NCI-H146 treated with DMSO at 0.1 percent for 48 hours (cell line): Measurements from ENCODE around the gene MRPL42.
"Not testable (repeated sequence)": the region's sequence is repeated elsewhere in the genome, so short reads cannot be mapped to it uniquely, and the experiment has no call there.

Source experiments
- DNase-seq: peaks from one replicate; lab custom pipeline; 2025; ENCODE audit not compliant: unreplicated experiment; lab: John Stamatoyannopoulos, UW

Gene MRPL42

GRCh38 chr12:93443576-93443975 is 23.7 kb upstream of the MRPL42 start:
- no peak for DNase-seq

DNA sequence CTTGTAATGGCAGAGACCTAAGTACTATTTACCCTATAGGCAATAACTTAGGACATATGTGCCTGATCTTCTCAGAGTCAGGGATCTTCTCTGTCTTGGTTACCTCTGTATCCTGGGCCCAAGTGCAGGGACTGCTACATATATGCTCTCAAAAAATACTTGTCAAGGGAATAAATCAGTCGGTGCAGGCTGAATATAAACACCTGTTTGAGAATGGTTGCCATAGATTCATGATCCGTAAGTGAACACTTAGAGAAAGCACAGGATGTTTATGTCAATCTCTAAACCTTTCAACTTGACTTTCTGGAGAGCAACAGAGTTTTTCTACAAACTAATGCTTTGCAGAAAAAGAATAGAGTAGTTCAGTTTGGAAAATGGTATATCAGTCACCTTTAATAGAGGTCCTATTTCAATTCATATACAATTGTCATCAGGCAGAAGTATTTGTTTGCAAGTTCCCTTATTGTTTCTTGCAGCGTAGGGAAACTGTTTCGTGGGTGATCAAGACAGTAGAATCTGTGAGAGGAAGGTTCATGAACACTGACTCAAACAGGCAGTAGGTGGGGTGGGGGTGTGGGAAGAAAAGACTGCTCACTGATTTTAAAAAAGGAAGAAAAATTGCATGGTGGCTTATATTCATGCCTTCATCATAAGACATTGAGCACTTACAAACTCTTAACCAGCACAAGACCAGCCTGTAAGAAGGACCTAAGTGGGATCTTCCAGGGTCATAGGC is 19.6 kb upstream of the MRPL42 start:
- no peak for DNase-seq

DNA sequence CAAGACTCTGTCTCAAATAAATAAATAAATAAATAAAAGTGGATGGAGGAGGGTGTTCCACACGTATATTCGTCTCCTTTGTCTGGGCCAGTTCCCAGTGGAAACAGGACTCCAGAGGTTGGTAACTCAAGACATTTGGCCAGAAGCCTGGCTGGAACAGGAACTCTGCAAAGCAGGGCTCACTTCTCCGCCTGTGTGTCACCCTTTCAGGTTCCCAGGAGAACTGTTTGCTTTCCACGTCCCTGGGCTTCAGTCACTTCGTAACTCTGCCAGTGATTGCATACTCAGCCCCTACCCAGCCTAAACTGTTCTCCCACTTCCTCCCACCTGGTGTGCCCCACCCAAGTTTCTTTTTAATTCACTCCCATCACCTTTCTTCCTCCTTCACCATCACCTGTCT is 18.5 kb upstream of the MRPL42 start:
- no peak for DNase-seq

- no peak for DNase-seq
Observed at GRCh38 chr12:93449277-93449676, 18.0 kb upstream of the MRPL42 start.

DNA sequence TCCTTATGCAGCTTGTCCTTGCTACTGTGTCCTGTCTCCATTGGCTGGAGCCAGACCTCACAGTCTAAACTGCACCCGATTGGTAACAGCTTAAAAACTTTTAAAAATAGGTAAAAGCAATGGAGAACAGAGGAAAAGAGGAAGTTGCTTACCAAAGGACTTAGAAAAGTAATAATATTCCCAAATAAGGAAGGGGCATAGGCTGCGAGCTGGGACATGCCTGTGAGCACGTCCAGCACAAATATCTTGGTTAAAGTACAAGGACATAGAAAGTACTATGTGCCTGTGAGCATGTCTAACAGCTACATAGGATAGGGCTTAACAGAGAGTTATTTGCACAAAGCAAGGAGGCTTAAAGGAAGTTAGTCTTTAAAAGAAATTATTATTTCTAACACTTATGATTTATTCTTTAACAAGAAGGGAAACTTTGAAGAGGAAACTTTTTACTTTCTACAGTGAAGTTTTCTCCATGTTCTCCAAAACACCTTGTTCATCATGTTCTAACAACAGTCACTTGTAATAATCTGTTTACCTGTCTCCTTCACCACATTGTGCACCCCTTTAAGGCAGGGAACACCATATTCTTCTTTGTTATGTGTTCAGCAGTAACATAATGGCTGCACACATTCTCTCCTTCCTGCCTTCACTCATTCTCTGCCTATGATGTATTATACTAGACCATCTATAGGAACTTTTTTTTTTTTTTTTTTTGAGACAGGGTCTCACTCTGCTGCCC is 15.7 kb upstream of the MRPL42 start:
- no peak for DNase-seq

- DNase-seq: no peak
Observed at GRCh38 chr12:93453633-93454032, 13.7 kb upstream of the MRPL42 start.

DNA sequence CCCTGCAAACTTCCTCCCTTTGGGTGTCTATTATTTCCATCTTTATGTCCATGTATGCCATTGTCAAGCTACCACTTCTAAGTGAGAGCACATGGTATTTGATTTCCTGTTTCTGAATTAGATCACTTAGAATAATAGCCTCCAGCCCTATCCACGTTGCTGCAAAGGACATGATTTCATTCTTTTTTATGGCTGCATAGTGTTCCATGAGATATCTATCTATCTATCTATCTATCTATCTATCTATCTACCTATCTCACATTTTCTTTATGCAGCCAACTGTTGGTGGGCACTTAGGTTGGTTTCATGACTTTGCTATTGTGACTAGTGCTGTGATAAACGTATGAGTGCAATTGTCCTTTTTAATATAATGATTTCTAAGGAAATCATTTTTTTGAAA is 11.2 kb upstream of the MRPL42 start:
- no peak for DNase-seq

DNA sequence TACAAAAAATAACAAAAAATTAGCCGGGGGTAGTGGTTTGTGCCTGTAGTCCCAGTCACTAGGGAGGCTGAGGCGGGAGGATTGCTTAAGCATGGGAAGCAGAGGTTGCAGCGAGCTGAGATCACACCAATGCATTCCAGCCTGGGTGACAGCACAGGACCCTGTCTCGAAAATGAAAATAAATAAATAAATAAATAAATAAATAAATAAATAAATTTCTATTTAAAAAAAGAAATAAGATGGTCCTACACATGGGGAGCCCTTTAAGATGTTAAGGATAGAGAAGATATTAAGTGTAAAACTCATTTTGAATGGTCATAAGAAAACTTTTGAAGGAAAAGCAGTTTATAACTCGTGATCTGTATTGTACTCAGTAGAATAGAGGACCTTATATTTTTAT is 8.2 kb upstream of the MRPL42 start:
- DNase-seq: no peak

DNA sequence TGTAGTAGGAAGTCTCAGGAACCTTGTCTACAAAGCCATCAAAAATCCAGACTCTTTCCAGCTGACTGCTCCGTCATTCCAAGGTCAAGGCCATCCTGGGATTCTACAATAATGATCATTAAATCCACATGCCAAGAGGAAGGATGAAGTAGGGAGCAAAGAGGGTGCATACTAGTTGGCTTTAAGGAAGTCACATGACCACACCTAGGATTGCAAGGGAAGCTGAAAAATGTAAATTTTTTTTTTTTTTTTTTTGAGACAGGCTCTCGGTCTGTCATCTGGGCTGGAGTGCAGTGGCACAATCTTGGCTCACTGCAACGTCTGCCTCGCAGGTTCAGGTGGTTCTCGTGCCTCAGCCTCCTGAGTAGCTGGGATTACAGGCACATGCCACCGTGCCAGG is 7.3 kb upstream of the MRPL42 start:
- no peak for DNase-seq

- DNase-seq: no peak
Observed at GRCh38 chr12:93460902-93461301, 6.4 kb upstream of the MRPL42 start.

GRCh38 chr12:93461503-93461902 is 5.8 kb upstream of the MRPL42 start:
- DNase-seq: no peak

DNA sequence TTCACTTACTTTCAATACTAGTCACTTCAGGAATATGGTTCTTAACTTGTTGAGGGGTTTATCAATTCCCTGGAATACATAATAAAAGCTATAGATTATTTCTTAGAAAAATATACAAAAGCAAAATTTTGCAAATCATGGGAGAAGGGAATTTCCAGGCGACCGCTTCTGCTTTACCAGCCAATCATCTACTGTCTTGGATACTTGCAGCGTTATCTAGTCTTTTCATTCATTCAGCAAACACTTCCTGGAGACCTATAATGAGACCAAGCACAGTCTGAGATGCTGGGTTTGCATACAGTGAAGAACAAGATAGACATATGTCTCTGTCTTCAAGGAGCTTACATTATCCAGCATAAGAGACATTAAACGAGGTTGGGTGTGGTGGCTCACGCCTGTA is 1.5 kb upstream of the MRPL42 start:
- DNase-seq: no peak

GRCh38 chr12:93466625-93467350 is 526 bp upstream of the MRPL42 start:
- no peak for DNase-seq

DNA sequence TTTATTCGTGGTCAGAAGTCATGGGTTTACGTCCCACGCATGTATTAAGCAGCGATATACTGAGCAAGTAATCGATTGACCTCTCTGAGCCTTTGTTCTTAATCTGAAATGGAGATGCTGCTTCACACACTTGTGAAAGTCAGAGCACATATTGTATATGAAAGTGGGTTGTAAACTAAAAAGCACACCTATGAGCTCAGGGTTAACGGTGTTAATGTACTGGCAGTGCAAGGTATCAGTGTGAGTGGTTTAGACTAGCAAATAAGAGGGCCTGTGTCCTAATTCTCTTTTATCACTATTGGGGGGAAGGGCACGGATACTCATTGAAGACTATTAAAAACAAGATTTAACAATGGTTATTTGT is 676 bp downstream of the MRPL42 start:
- peak; percentile 32 for DNase-seq

GRCh38 chr12:93469386-93469785 is 2.1 kb downstream of the MRPL42 start:
- no peak for DNase-seq

DNA sequence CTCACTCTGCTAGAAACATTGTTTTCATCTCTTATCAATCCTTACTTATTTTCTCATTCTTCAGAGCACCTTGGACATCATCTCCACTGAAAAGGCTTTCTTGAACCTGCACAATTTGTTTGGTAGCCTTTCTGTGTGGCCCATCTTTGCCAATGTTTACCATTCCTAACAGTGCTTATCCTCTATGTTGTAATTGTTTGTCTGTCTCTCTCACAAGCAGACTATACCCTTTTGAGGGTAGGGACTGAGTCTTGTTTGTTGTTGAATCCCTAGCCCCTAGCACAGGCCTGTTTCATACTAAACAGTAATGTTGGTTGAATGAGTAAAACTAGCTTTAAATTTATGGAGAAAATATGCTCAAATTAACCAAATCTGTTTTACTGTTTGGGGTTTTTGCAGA is 9.2 kb downstream of the MRPL42 start:
- no peak for DNase-seq

DNA sequence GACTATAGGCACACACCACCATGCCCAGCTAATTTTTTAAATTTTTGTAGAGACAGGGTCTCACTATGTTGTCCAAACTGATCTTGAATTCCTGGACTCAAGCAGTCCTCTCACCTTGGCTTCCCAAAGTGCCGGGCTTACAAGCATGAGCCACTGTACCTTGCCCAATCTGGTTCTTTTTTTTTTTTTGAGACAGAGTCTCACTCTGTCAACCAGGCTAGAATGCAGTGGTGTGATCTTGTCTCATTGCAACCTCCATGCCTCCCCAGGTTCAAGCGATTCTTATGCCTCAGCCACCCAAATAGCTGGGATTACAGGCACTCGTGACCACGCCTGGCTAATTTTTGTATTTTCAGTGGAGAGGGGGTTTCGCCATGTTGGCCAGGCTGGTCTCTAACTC is 15.4 kb downstream of the MRPL42 start:
- DNase-seq: no peak

DNA sequence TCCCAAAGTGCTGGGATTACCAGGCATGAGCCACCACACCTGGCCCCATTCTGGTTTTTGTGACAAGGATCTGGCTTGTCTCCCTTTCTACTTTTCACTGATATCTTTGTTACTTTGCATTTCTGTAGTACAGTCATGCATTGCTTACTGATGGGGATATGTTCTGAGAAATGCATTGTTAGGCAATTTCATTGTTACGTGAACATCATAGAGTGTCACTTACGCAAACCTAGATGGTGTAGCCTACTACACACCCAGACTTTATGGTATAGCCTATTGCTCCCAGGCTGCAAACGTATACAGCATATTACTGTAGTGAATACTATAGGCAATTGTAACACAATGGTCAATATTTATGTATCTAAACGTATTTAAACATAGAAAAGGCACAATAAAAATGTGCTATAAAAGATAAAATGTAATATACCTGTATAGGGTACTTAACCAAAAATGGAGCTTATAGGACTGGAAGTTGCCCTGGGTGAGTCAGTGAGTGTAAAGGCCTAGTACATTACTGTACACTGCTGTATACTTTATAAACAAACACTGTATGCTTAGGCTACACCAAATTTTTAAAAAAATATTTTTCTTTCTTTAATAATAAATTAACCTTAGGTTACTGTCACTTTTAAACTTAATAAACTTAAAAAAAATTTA is 16.0 kb downstream of the MRPL42 start:
- no peak for DNase-seq

DNA sequence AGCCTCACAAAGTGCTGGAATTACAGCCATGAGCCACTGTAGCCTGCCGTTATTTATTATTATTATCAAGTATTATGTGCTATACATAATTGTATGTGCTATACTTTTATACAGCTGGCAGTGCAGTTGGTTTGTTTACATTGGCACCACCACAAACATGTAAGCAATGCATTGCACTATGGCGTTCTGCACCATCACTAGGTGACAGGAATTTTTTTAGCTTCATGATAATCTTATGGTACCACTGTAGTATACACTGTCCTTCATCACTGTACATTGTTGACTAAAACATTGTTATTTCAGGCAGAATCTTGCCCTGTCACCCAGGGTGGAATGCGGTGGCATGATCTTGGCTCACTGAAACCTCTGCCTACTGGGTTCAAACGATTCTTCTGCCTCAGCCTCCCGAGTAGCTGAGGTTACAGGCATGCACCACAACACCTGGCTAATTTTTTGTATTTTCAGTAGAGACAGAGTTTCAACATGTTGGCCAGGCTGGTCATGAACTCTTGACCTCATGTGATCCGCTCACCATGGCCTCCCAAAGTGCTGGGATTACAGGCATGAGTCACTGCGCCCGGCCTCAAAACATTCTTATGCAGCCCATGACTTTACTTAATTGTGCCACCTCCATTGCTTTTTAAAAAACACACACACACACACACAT is 17.1 kb downstream of the MRPL42 start:
- no peak for DNase-seq

DNA sequence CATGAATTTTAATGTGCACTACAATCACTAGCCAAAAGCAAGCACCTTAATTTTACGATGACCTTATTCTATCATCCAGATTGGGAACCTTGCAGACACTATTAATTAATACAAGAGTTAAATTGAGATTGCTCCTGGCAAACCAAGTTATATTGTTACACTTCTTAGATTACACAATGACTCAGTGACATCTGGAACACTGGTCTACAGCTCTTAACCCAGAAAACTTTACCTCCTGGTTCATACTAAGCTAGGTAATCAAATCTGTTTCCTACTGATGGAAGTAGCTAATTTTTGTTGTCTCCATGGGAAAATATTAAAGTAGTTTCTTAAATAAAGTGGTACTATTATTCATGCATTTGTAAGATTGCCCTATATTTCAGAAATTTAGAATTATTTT is 25.5 kb downstream of the MRPL42 start:
- DNase-seq: not testable (repeated sequence)

DNA sequence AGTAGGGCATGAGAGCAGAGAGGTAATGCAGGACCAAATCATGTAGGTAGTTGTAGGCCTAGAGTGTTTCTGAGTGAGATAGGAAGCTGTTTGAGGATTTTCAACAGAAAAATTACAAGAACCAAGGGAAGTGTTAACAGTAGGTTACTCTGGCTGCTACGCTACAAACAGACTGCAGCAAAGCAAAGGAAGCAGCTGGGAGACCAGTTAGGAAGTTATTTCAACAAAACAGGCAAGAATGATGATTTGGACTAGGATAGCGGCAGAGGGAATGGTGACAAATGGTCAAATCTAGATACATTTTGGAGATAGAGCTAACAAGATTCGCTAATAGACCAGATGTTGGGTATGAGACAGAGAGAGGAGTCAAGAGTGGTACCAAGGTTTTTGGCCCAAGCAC is 26.8 kb downstream of the MRPL42 start:
- no peak for DNase-seq
